A673 (cell line): Measurements from ENCODE around the gene BRMS1L.

Experiments used
- EZH2 ChIP-seq: fragments of 200-600 bp; sonication (generic); IDR thresholded peaks from 2 replicates; pipeline ENCODE4 v1.6.1; 2017; ENCODE audit warnings: borderline replicate concordance, low read depth, mild to moderate bottlenecking, mixed read lengths, antibody characterized with exemption, low read length; ENCODE audit not compliant: poor library complexity, severe bottlenecking
- TF ChIP-seq, protein P1 (sequence below): fragments of 300-800, 200-600 bp; sonication (generic); conservative IDR thresholded peaks from 2 replicates; pipeline ENCODE4 v1.5.1; 2017; ENCODE audit warnings: low read depth, mild to moderate bottlenecking, antibody characterized with exemption, low read length, moderate library complexity, mixed read lengths

DNA sequence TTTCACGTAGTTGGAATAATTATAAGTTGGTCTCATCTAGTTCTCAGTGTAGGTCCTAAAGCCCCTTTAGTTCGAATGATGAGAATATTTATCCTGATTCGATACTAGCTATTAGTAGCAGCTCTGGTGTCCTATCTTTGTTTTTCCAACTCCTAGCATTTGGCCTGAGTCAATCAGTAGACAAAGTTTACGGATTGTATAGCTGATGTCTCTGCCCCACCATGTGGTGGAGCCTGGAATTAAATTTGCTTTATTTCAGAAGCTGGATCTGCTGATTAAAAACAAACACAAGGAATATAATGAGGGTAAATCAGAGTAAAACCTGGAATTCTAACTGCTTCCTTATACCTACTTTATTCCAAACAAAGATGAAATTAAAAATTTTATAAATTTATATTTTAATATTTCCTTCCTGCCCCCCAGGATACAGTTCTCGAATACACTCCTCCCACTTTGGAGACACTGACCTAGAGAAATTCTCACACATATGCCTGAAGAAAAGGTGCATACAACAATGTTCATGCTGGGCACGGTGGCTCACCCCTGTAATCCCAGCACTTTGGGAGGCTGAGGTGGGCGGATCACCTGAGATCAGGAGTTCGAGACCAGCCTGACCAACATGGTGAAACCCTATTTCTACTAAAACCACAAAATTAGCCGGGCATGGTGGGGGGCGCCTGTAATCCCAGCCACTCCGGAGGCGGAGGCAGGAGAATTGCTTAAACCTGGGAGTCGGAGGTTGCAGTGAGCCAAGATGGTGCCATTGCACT lies 7.6 kb upstream of the BRMS1L start:
- TF ChIP-seq, protein P1, sequence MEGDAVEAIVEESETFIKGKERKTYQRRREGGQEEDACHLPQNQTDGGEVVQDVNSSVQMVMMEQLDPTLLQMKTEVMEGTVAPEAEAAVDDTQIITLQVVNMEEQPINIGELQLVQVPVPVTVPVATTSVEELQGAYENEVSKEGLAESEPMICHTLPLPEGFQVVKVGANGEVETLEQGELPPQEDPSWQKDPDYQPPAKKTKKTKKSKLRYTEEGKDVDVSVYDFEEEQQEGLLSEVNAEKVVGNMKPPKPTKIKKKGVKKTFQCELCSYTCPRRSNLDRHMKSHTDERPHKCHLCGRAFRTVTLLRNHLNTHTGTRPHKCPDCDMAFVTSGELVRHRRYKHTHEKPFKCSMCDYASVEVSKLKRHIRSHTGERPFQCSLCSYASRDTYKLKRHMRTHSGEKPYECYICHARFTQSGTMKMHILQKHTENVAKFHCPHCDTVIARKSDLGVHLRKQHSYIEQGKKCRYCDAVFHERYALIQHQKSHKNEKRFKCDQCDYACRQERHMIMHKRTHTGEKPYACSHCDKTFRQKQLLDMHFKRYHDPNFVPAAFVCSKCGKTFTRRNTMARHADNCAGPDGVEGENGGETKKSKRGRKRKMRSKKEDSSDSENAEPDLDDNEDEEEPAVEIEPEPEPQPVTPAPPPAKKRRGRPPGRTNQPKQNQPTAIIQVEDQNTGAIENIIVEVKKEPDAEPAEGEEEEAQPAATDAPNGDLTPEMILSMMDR = peak; percentile 76
- TF ChIP-seq EZH2 = no peak
